Superior temporal gyrus (tissue), 1 donor: Measurements from ENCODE around the gene TRAPPC13.
"Not testable (repeated sequence)": the region's sequence is repeated elsewhere in the genome, so short reads cannot be mapped to it uniquely, and the experiment has no call there.

Experiments used
- DNase-seq: peaks from one replicate; pipeline ENCODE4 v3.0.0-alpha.2; 2016; ENCODE audit errors: extremely low spot score

TRAPPC13 gene

GRCh38 chr5:65676056-65676455 lies 51.2 kb downstream of the TRAPPC13 start:
- DNase-seq: not testable (repeated sequence)

- no peak for DNase-seq
Observed at GRCh38 chr5:65682148-65682547, 57.3 kb downstream of the TRAPPC13 start.

GRCh38 chr5:65693121-65693520 lies 68.3 kb downstream of the TRAPPC13 start:
- DNase-seq: no peak

- DNase-seq: peak; percentile 71
Observed at GRCh38 chr5:65695162-65695755, 70.4 kb downstream of the TRAPPC13 start.

GRCh38 chr5:65695896-65696295 lies 71.1 kb downstream of the TRAPPC13 start:
- DNase-seq: peak; percentile 87

- DNase-seq: peak; percentile 68
Observed at GRCh38 chr5:65696892-65697291, 72.1 kb downstream of the TRAPPC13 start.

GRCh38 chr5:65699338-65699737 lies 74.5 kb downstream of the TRAPPC13 start:
- DNase-seq: no peak

- DNase-seq: no peak
Observed at GRCh38 chr5:65702036-65702435, 77.2 kb downstream of the TRAPPC13 start.

- DNase-seq: no peak
Observed at GRCh38 chr5:65704621-65705239, 79.9 kb downstream of the TRAPPC13 start.

- no peak for DNase-seq
Observed at GRCh38 chr5:65707663-65708062, 82.8 kb downstream of the TRAPPC13 start.

- no peak for DNase-seq
Observed at GRCh38 chr5:65708145-65708544, 83.3 kb downstream of the TRAPPC13 start.
